Stimulated activated CD4-positive, alpha-beta T cell treated with anti-CD3 and anti-CD28 coated beads, Interleukin-1b, Interleukin-23, amount 100 ng/mL, for 4 hours (primary cell): ENCODE measurements around the gene BEGAIN.

Experiments
- DNase-seq, 2 donors: peaks; one replicate each; pipeline ENCODE4 v3.0.0-alpha.2; 2020; ENCODE audit warnings: low read depth in 2 of 2

The BEGAIN gene

DNA sequence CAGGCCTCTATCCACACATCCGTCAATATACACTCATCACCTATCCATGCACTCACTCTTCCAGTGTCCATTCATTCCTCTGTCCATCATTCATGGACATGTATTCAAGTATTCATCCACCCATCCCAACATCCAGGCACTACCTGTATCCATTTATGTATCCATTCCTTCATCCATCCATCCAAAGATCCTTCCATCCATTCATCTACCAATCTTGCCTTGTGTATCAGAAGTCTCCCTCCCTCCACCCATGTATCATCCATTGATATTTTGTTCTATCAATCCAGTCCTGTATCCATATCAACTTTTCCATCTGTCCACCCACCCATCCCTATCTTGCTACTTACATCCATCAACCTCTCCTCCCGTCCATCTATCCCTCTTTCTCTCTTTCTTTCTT, 4.0 kb downstream of the BEGAIN start:
- no peak for DNase-seq

DNA sequence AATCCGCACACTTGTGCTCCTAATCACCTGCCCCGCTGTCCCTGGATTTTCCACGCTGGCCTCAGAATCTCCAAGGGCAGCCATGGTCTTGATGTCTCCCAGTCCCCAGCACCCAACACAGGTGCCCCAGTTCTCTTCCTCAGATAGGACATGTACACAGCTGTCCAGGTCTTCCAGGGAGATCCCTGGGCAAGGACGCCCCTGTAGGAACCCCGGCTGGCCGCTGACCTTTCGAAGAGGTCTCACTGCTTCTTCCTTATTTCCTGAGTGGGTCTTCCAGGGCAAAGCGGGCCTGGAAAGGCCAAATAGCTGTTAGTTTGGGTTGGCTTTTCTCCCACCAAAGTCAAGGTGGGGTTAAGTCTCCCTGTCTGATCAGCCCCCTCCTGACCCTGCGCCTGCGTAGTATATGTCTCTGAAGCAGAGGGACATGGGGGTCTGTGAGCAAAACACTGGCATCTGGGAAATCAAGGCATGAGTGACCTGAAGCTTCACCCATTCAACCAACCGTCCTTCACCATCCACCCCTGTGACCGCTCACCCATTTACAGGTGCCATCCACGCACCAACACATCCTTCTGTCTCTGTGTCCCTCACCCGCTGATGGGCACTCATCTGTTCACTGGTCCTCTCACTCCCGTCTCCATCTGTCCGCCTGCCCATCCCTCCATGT, 4.6 kb downstream of the BEGAIN start:
- no peak for DNase-seq

DNA sequence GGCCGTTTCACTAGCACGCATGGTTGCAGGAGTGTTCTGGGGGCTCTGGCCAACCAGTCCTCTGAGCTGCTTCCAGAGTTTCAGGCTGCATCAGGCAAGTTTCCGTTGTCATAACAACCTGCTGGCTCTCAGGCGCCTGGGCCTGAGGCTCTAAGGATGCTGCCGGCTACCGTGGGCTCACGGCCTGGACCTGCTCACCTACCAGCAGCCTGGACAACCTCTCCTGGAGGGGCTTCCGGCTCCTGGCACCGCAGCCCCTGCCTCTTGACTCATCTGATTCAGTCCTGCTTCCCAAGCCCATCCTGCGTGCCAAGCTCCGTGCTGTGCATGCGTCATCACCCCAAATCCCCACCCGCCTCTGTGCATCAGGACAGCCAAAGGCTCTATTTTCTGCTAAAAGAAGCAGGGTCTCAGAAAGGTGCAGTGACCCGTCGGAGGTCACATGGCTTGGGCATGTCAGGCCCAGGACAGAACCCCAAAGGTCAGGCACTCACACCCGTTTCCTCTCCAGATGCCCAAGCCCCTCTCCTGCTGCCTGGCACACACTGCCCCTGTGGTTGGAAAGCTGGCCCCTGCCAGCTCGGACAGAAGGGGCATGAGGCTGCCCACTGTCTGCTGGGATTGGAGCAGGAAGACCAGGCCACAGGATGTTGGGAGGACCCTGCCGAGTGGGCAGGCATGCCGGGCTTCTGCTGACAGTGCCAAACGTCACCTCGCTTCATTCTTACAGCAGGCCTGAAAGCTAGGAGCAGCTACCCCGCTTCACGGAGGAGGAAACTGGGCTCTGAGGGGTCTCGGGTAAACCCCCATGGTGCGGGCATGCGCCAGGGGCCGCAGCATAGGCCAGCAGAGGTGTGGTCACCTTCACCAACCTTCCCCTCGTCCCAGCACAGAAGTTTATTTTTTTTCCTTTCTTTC, 5.7 kb downstream of the BEGAIN start:
- no peak for DNase-seq

DNA sequence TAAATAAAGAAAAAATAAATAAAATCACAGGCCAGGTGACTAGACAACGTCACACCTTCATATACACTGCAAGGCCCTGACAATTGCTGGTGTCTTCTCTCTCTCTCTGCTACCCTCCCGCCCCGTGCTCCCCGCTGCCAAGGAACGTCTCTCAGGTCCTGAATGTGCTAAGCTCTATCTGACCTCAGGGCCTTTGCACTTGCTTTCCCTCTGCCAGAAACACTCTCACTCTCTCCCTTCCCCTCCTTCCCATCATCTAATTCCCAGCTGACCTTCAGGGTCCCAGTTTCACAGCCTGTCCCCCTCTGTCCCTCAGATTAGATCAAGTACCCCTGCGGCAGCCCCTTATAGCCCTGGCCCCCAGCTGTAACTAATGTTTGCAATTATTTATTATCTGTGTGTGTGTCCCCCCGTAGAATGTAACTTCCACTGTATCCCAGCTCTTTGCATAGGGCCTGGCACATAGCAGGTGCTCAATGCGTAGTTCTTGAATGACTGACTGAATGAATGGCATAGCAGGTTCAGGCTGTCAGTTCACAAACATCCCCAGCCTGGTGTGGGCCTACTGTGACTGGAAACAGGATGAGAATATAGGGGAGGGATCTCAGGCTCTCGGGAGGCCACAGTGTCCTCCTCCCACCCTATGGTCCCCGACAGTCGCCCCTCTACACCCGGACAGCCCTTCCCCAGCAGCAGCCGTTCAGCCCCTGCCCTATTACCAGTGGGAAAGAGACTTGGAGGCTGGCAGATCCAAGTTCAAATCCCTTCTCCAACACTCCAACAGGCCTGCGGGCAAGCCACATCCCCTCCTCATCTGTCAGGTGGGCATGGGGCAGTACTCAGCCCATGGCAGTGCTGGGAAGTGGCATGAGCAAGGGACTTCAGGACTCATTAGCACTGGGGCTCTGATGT, 6.6 kb downstream of the BEGAIN start:
- no peak for DNase-seq

DNA sequence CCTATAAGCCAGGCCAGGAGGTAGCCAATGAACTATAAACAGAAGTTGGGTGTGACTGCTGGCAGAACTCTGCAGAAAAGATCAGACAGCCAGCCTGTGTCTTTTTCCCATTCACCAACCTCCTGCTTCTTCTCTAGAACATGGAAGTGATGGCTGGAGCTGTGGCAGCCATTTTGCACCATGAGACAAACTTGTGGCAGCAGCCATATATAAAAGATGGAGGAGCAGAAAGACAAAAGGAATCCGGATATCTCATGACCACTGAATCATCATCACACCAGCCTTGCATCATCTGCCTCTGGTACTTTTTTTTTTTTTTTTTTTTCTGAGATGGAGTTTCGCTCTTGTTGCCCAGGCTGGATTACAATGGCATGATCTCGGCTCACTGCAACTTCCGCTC, 8.7 kb downstream of the BEGAIN start:
- DNase-seq: no peak

DNA sequence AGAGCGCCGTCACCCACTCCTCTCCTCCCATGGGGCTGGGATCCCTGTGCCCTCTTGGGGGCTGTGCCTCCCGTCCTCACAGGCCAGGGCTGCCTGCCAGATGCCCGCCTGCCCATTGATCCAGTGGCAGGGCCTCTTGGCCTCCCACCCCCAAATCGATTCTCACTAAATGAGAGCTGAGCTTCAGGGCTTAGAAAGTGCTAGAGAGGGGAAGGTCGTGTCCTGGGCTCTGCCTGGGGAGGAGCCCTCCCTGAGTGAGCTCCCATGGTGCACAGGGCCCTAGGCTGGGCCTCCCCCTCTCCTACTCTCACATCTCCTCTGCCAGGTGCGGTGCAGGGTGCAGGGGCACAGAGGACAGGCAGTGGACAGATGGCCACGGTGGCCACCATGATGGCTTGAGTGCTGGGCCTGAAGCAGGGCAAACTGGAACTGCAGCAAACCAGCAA, 9.2 kb downstream of the BEGAIN start:
- no peak for DNase-seq

DNA sequence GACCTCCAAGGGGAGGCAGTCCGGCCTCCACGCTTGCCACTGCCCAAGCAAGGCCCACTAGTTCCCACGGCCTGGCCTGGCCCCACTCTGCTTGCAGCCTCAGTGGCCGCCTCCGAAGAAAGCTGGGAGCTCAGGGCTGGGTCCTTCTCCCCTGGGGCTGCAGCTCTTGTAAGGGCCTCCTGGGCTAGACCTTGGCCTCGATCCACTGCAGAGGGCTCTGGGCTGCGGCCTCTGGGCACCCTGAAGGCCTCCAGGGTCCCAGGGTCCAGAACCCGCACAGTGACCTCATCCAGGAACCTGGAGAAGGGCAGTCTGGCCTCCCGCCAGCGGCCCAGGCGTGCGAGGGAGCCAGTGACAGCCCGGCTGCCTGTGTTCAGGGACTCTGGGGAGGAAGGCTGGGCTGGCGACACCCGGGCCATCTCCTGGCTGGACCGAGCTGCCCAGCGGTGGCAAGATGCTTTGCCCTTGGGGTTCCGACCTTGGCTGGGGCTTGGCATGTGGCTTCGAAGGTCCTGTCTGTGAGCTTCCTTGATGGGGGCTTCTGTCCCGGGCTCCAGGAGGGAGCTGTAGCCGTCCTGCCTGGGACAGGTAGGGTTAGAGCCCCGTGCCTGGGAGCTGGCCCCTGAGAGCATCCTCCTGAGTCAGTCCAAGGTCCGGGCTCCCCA, 9.8 kb downstream of the BEGAIN start:
- no peak for DNase-seq

DNA sequence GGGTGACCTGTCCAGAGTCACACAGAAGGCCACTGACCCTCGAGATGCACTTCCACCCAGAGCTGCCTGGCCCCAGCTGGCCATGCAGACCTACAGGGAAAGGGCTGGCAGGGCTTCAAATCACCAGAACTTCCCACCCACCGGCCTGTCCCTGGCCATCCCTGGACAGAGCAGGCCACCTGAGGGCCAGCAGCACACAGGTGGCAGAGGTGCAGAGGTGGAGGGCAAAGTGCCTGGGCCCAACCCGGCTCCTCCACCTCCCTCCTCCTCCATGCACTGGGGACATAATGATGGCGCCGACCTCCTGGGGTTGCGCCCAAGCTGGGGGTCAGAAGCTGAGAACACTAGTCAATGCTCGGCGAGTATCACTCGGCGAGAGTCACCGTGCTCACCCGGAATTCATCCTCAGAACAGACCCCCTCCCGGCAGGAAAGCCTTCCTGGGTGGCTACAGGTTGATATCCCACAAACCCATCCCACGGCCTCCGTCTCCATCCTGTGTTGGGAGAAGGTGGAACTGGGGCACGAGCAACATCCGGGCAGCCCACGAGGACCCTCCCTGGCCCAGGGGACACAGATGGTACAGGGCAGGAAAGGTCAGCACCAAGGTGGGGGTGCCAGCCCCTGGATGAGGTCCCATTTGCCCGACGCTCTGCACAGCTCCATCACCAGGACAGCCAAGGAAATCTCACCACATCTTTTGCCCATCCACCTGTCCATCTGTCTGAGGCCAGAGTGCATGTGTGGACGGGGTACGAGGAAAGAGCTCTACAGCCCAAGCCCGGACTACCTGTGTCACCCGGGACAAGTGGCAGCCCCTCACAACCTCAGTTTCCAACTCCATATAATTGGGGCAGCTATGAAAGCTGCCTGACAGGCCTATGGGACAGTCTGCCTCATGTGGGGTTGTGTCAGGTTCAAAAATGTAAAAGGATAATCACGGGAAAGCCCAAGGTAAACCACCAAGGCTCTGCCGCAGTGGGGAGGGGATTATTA, 10.8 kb downstream of the BEGAIN start:
- DNase-seq: no peak

DNA sequence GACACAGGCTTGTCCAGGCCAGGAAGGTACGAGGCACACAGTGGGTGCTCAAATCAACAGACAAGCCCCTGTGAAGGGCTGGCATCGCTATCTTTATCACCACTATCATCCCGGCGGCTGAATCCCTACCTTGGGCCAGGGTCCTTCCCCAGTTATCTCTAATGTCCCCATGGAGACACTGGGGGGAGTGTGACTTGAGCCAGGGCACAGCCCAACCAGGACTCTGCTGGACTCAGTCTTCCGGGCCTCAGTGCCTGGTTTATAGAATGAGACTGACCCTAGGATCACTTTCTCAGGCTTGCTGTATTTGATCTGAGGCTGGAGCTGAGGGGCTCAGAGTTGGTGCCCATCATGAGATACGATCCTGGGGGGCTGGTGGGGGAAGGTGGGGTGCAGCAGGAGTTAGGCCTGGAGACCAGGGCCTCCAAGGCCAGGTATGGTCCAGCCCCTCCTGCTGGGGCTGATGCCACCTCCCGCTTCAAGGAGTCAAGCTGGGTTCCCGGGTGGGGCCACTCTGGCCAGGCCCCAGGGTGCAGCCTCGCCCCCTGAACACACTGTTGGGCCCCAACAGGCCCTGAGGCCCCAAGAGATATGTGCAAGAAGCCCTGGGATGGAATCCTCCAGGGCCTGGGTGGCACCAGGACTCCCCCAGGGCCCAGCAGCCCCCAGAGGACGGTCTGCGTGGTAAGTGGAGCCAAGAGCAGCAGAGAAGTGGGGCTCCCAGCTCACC, 11.8 kb downstream of the BEGAIN start:
- no peak for DNase-seq

DNA sequence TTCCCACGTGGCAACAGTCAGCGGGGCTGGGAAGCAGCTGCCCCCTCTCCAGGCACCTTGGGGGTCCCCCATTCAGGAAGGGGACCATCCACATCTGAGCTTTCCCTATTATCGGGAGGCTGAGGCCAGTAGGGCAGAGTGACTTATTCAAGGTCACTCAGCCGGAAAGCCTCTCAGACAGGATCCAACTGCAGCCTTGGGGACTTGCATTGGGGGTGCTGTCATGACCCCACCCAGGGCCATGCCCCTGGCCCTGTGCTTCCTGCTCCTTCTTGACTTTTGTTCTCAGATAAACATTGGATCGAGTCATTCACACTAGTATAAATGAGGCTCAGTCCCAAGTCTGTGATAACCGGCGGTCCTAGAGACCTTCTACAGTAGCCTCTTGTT, 12.6 kb downstream of the BEGAIN start:
- DNase-seq: no peak

DNA sequence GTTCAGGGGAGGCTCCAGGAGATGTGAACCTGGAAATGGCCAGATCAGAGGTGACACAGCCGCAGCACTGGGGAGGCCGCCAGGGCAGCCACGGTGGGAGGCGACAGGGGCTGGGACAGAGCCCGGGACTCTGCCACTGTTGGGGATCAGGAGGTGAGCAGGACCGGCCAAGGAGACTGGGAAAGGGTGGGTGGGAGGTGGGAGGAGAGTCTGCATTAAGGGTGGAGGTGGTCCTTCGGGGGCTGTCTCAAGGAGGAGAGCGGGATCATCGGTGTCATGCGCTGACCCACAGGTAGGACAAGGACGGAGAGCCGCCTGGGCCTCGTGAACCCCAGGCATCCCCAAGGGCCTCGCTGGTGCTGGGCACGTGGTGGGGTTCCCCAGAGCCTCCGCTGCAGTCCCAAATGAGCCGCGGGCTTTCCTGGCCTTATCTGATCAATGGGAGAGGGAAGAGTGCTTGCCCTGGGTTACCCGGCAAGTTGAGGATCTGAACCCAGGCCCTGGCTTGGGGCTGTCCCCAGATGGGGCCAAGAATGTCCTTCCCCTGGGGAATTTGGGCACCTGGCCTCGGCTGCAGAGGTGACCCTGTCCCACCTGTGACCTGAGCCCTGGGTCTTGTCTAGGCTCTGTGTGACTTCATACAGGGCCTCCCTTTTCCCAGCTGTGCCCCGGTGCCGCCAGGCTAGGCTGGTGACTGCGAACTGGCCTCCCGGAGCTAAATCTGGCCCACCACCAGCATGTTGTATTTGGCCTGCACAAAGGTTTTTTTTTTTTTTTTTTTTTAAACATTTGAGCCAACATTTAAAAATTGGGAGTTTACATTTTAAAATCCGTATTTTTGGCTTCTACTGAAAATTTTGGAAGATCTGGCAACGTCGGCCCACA, 13.2 kb downstream of the BEGAIN start:
- no peak for DNase-seq

DNA sequence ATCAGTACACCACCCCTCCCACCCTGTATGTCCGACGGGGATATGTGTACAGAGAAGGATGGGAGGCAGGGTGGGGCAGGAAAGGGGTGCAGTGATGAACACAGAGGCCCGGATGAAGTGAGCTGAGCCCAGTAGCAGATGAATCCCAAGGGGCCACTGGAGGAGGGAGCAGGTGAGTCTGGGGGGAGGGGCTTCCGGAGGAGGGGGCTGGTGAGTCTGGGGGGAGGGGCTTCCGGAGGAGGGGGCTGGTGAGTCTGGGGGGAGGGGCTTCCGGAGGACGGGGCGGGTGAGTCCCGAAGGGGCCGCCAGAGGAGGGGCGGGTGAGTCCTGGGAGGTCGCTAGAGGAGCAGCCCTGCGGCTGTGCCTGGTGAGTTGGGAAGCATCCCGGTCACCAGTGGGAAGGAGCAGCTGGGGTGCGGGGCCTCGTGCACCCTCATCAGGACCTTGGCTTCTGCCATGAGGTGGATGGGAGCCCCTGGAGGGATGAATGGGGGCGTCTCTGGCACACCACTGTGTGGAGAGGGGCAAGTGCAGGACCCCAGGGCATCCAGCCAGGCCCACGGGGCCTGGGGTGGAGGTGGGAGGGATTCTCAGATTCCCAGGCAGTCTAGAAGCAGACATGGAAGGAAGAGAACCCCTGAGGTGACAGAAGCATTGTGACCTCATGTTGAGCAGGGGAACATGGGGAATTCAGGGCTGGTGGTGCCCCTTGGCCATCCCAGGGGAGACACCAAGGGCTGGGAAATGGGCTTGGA, 14.0 kb downstream of the BEGAIN start:
- DNase-seq: no peak

DNA sequence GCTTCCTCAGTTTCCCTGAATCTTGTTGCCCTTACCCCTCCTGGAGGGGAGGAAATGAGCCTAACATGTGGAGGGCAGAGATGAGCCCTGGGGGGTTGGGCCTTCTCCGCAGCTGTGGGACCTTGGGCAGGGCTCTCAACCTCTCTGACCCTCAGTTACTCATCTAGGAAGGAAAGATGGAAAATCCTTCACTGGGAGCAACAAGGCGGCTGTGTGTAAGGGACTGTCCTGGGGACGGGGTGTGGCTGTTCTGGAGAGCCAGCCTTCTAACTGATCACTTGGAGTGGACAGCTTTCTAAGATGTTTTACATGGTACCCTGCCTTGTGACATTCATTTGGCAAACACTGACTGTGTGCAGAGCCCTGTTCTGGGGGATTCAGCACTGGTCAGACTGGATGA, 14.7 kb downstream of the BEGAIN start:
- DNase-seq: no peak

DNA sequence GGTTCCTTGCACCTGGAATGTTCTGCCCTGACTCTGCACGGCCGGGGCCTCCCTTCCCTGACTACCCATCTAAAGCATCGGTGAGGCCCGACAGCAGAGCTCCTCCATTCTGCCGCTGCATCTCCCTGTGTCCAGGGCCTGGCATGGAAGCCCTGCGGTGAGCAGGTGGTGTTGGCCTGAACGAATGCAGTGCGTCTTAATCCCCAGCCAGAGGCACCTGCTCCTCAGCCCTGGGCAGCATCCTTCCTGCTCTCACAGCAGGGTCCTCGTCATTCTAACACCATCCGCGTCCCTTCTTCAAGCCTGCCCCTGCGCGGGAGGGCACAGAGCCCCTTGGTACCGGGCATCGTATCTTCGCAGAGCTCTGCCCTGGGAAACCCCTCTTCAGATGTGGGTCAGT, 15.4 kb downstream of the BEGAIN start:
- no peak for DNase-seq

DNA sequence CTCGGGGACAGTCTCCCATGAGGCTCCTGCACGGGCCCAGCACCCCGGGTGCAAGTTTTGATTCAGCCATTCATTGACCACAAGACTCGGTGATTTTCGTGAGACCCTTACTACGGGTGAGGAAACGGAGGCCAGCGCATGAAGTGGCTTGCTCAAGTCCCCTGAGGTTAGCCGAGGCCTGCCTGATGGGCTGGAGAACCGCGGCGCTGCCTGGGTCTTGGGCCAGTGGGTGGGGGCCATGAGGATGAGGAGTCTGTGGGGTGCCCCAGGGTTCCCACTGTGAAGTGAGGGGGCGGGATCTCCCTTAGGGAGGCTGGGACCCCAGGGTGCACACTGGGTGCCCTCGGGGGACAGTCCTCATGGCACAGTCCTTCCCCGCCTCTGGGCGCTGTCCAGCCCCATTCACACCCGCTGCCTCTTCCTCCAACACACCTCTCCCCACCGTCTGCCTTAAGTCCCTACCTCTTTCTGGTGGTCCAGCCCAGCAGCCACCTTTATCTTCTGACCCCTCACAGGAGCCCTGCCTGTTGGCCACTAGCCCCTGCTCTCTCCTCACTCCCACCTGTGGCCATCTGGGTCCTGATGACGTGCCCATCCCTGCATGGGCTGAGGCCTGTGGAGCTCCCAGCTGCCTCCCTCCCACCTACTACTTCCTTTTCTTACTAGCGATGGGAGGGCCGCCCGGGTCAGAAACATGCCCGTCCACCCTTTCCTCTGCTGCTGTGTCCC, 16.3 kb downstream of the BEGAIN start:
- DNase-seq: no peak

DNA sequence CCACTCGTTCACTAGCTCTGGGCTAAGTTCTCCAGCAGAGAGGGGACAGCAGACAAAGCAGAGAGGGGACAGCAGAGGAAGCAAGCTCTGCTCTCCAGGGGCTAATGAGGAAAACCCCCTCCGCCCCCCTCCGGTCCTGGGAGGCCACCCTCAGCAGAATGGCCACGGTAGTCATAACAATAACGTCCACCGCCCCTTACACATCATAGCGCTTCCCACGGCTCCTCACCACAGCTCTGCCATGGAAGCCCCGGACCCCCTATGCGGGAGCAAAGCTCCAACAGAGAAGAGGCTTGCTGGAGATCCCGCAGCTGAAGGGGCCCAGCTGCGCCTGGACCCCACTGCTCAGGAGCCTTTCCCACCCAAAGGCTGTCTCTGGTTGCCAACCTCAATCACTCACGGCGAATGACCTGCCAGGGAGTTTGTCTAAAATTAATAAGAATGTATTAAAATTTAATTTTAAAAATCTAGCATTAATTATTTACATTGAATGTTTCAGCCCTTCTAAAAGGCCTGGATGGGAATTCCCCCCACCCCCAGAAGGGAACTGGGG, 17.4 kb downstream of the BEGAIN start:
- DNase-seq: no peak
